NCI-H2227 treated with DMSO at 0.1 percent for 48 hours (cell line): ENCODE results near the gene TEX2.
A peak's percentile ranks its signal among the peaks of the same experiment; 100 is the strongest.

Source experiments
- DNase-seq: peaks from one replicate; lab custom pipeline; 2025; lab: John Stamatoyannopoulos, UW

TEX2 gene

GRCh38 chr17:64263000-64263766 is at the start of gene TEX2:
Gene TEX2 (minus strand): TSS chr17:64263260. CDS start chr17:64214217, 49,043 bp downstream.
- DNase-seq: peak; percentile 90

- no peak for DNase-seq
Observed at GRCh38 chr17:64309710-64310109, 46.6 kb upstream of the TEX2 start.

- DNase-seq: no peak
Observed at GRCh38 chr17:64309021-64309420, 46.0 kb upstream of the TEX2 start.

- peak; percentile 57 for DNase-seq
Observed at GRCh38 chr17:64306850-64307463, 43.9 kb upstream of the TEX2 start.

- DNase-seq: no peak
Observed at GRCh38 chr17:64304551-64304950, 41.5 kb upstream of the TEX2 start.

- no peak for DNase-seq
Observed at GRCh38 chr17:64300699-64300965, 37.6 kb upstream of the TEX2 start.

- DNase-seq: no peak
Observed at GRCh38 chr17:64297467-64298088, 34.5 kb upstream of the TEX2 start.

GRCh38 chr17:64296246-64296645 is 33.2 kb upstream of the TEX2 start:
- DNase-seq: peak; percentile 47

GRCh38 chr17:64295146-64295545 is 32.1 kb upstream of the TEX2 start:
- no peak for DNase-seq

GRCh38 chr17:64291268-64291851 is 28.3 kb upstream of the TEX2 start:
- no peak for DNase-seq

- DNase-seq: peak; percentile 94
Observed at GRCh38 chr17:64289741-64290141, 26.7 kb upstream of the TEX2 start.

- DNase-seq: no peak
Observed at GRCh38 chr17:64282753-64283080, 19.7 kb upstream of the TEX2 start.

- DNase-seq: peak; percentile 84
Observed at GRCh38 chr17:64281962-64282752, 19.1 kb upstream of the TEX2 start.

GRCh38 chr17:64278614-64279013 is 15.6 kb upstream of the TEX2 start:
- DNase-seq: no peak

GRCh38 chr17:64277831-64278562 is 14.9 kb upstream of the TEX2 start:
- DNase-seq: no peak

- DNase-seq: no peak
Observed at GRCh38 chr17:64276961-64277505, 14.0 kb upstream of the TEX2 start.

GRCh38 chr17:64275016-64275415 is 12.0 kb upstream of the TEX2 start:
- no peak for DNase-seq

GRCh38 chr17:64273006-64273405 is 9.9 kb upstream of the TEX2 start:
- no peak for DNase-seq

GRCh38 chr17:64270885-64271284 is 7.8 kb upstream of the TEX2 start:
- no peak for DNase-seq

GRCh38 chr17:64269687-64270649 is 6.9 kb upstream of the TEX2 start:
- no peak for DNase-seq
